Right lobe of liver (tissue), 4 donors: ENCODE measurements around the gene PPP6C.

Source experiments
- CTCF ChIP-seq, 4 donors: fragments of 200-600 bp in 3 of 4; fragments of 450-650 bp in 1 of 4; IDR thresholded peaks; one replicate each; pipeline versions ENCODE4 v1.5.1 to v1.8.0; 2016 to 2022; ENCODE audit warnings: antibody characterized with exemption in 4 of 4, mild to moderate bottlenecking in 2 of 4
- POLR2A ChIP-seq: fragments of 450-650 bp; IDR thresholded peaks from one replicate; pipeline ENCODE4 v1.6.1; 2017; ENCODE audit warnings: antibody characterized with exemption, mild to moderate bottlenecking
- donor health status: DM: no; HTN: no; CAD: no.
- donor health status: DM: no; HTN: no; CAD: no.
- donor health status: DM: no; HTN: yes; CAD: no.

- TF ChIP-seq CTCF (IDR thresholded peaks at IDR 0.05) (no peak), POLR2A (no peak)
Observed at GRCh38 chr9:125141251-125141650, 48.4 kb downstream of the PPP6C start.
